Left ventricle myocardium inferior (tissue), 1 donor: ENCODE measurements around the gene TNFRSF9. TPM values are rescaled to one million over a fixed set of nuclear protein-coding genes. Genes with fewer than 3 reads are reported as not detected.

Experiments
- DNase-seq: peaks from one replicate; pipeline ENCODE4 v3.0.0-alpha.2; 2020
- H3K27ac ChIP-seq: fragments of 200-600 bp; replicated peaks from 2 replicates; pipeline ENCODE4 v1.8.0; 2021
- H3K27me3 ChIP-seq: fragments of 200-600 bp; 2 replicates; pipeline ENCODE4 v1.8.0; 2021; ENCODE audit warnings: low read depth
- H3K36me3 ChIP-seq: fragments of 200-600 bp; 2 replicates; pipeline ENCODE4 v1.8.0; 2021
- H3K4me1 ChIP-seq: fragments of 200-600 bp; 2 replicates; pipeline ENCODE4 v1.8.0; 2021
- H3K4me3 ChIP-seq: fragments of 200-600 bp; 2 replicates; pipeline ENCODE4 v1.8.0; 2021; ENCODE audit warnings: mild to moderate bottlenecking, moderate library complexity
- H3K9me3 ChIP-seq: fragments of 200-600 bp; replicated peaks from 2 replicates; pipeline ENCODE4 v1.8.0; 2021
- CTCF ChIP-seq: fragments of 200-600 bp; IDR thresholded peaks from 2 replicates; pipeline ENCODE4 v1.8.0; 2021; ENCODE audit warnings: antibody characterized with exemption, mild to moderate bottlenecking, borderline replicate concordance
- intact Hi-C: fragments of 100-400 bp; cut with micrococcal nuclease; formaldehyde crosslinking; loops from one replicate; pipeline ENCODE4 v1.11.0; 2022
- total RNA-seq: library from RNA; stranded (reverse); fragmentation: NEBNext Ultra II Directional; extraction: Animal tissue kit (Norgen Biotek cat#: 25700); gene quantifications from one replicate; pipeline ENCODE4 v1.2.1, GENCODE V29; 2021
- donor health status: DM: no; HTN: yes; CAD: no; lungs with severe emphysema.

TNFRSF9 gene
- total RNA-seq, 1 donor from 2014 or later = not detected

GRCh38 chr1:7942214-7942921, 1.7 kb upstream of the TNFRSF9 start:
- Histone ChIP-seq H3K27me3 (peaks cover 63% of the 10 kb centered on the region), H3K27ac (peak overlapping the region; percentile 60), H3K9me3 (no peaks in the 10 kb centered on the region), H3K4me3 (peak overlapping the region; percentile 52), H3K4me1 (peaks cover 24% of the 10 kb centered on the region), H3K36me3 (no peaks in the 10 kb centered on the region)
- intact Hi-C loops = no loop called here
- DNase-seq = peak; percentile 67
- peak; percentile 49 for TF ChIP-seq CTCF

- H3K27me3 ChIP-seq = peaks cover 73% of the 10 kb centered on the region
These were observed 776 bp upstream of the TNFRSF9 start for GRCh38 chr1:7941437-7941793.

GRCh38 chr1:7940034-7940433, 605 bp downstream of the TNFRSF9 start:
- Histone ChIP-seq H3K4me1 (peaks cover 24% of the 10 kb centered on the region), H3K27me3 (peaks cover 85% of the 10 kb centered on the region), H3K27ac (no peak overlapping the region), H3K4me3 (no peak overlapping the region), H3K9me3 (no peaks in the 10 kb centered on the region), H3K36me3 (no peaks in the 10 kb centered on the region)
- no peak for TF ChIP-seq CTCF
- intact Hi-C loops = no loop called here
- DNase-seq = no peak

More at GRCh38 chr1:7941437-7941793, 776 bp upstream of the TNFRSF9 start:
- Histone ChIP-seq H3K4me1 (peaks cover 24% of the 10 kb centered on the region), H3K36me3 (no peaks in the 10 kb centered on the region), H3K27ac (no peak overlapping the region), H3K9me3 (no peaks in the 10 kb centered on the region), H3K4me3 (no peak overlapping the region)
- intact Hi-C loops = no loop called here
- no peak for DNase-seq
- no peak for TF ChIP-seq CTCF

- intact Hi-C loops = no loop called here
- no peak for TF ChIP-seq CTCF
These were observed 2.6 kb downstream of the TNFRSF9 start for GRCh38 chr1:7938070-7938469.

GRCh38 chr1:7932524-7933138, 8.0 kb downstream of the TNFRSF9 start:
- no peak for TF ChIP-seq CTCF
- intact Hi-C loops = no loop called here
- H3K36me3 ChIP-seq = no peaks in the 10 kb centered on the region
- H3K27me3 ChIP-seq = peaks cover 94% of the 10 kb centered on the region
- no peak for DNase-seq
- H3K4me1 ChIP-seq = no peaks in the 10 kb centered on the region
- H3K27ac ChIP-seq = no peak overlapping the region
- H3K4me3 ChIP-seq = no peak overlapping the region
- no peaks in the 10 kb centered on the region for H3K9me3 ChIP-seq

More at GRCh38 chr1:7938070-7938469, 2.6 kb downstream of the TNFRSF9 start:
- Histone ChIP-seq H3K27me3 (peaks cover 97% of the 10 kb centered on the region), H3K36me3 (no peaks in the 10 kb centered on the region), H3K4me3 (no peak overlapping the region), H3K9me3 (no peaks in the 10 kb centered on the region), H3K27ac (no peak overlapping the region), H3K4me1 (peaks cover 24% of the 10 kb centered on the region)
- no peak for DNase-seq
